H1 (cell line): ENCODE results near the gene SPATA13. TPM values are rescaled to one million over a fixed set of nuclear protein-coding genes. Genes with fewer than 3 reads are reported as not detected.

Experiments
- CTCF ChIA-PET: fragments of 300-600 bp; sonication (Branson Sonifier 250); formaldehyde crosslinking; loops from one replicate; lab custom pipeline; 2021; ENCODE audit not compliant: partially characterized antibody; lab: Charles Lee
- POLR2A ChIA-PET: fragments of 300-600 bp; sonication (Branson Sonifier 250); formaldehyde crosslinking; loops from one replicate; lab custom pipeline; 2021; ENCODE audit warnings: inconsistent platforms; ENCODE audit not compliant: partially characterized antibody; lab: Charles Lee
- DNase-seq, 2 experiments: peaks; one replicate each; pipeline versions ENCODE4 v3.0.0 to v3.0.0-alpha.2; 2010 to 2022; ENCODE audit warnings: low spot score in 2 of 2, low read depth in 1 of 2, mixed read lengths in 1 of 2
- FAIRE-seq: peaks from 2 replicates; lab custom pipeline; 2011; peaks lifted over from hg19 to GRCh38; lab: Jason Lieb, UNC
- H2AFZ ChIP-seq: 2 replicates; pipeline ENCODE4 v1.8.1; 2012; ENCODE audit warnings: low read length, inconsistent platforms
- H2AK5ac ChIP-seq: 2 replicates; pipeline ENCODE4 v1.6.1; 2013; ENCODE audit warnings: low read depth, low read length
- H2BK120ac ChIP-seq: replicated peaks from 2 replicates; pipeline ENCODE3; 2013; ENCODE audit warnings: low read depth, low read length, inconsistent platforms
- H2BK12ac ChIP-seq: 2 replicates; pipeline ENCODE4 v1.6.1; 2013; ENCODE audit warnings: low read depth, low read length
- H2BK15ac ChIP-seq: 2 replicates; pipeline ENCODE4 v1.6.1; 2013; ENCODE audit warnings: low read length
- H2BK20ac ChIP-seq: 2 replicates; pipeline ENCODE4 v1.6.1; 2013; ENCODE audit warnings: low read length
- H2BK5ac ChIP-seq: 2 replicates; pipeline ENCODE4 v1.6.1; 2013; ENCODE audit warnings: low read depth, low read length
- H3K14ac ChIP-seq: 2 replicates; pipeline ENCODE4 v1.6.1; 2013; ENCODE audit warnings: inconsistent platforms; ENCODE audit not compliant: insufficient read length
- H3K18ac ChIP-seq: 2 replicates; pipeline ENCODE4 v1.6.1; 2013; ENCODE audit warnings: low read length; ENCODE audit errors: extremely low read depth
- H3K23ac ChIP-seq: 2 replicates; pipeline ENCODE4 v1.6.1; 2013; ENCODE audit warnings: inconsistent platforms; ENCODE audit not compliant: insufficient read length
- H3K23me2 ChIP-seq: 2 replicates; pipeline ENCODE4 v1.6.1; 2013; ENCODE audit warnings: low read depth, low read length
- H3K27ac ChIP-seq: 2 replicates; pipeline ENCODE4 v1.6.1; 2011; ENCODE audit warnings: low read depth, low read length, inconsistent platforms
- H3K27me3 ChIP-seq, 4 experiments: replicated peaks in 1 of 4; 1 replicate in 1 of 4; 2 replicates in 3 of 4; pipeline versions ENCODE4 v1.6.1 to v1.8.1; 2011 to 2013; ENCODE audit warnings: low read length in 3 of 4, mild to moderate bottlenecking in 3 of 4, inconsistent platforms in 2 of 4, mixed read lengths in 2 of 4, moderate library complexity in 1 of 4; ENCODE audit not compliant: control insufficient read depth in 3 of 4, insufficient read depth in 3 of 4; ENCODE audit errors: extremely low read depth in 1 of 4
- H3K36me3 ChIP-seq, 4 experiments: 2 replicates each; pipeline versions ENCODE4 v1.6.1 to v1.8.1; 2011 to 2013; ENCODE audit warnings: mild to moderate bottlenecking in 4 of 4, low read length in 3 of 4, moderate library complexity in 2 of 4, control low read depth in 1 of 4, inconsistent platforms in 1 of 4; ENCODE audit not compliant: insufficient read depth in 4 of 4, control insufficient read depth in 2 of 4
- H3K4ac ChIP-seq: replicated peaks from 2 replicates; pipeline ENCODE3; 2013; ENCODE audit warnings: low read length, low read depth, mixed read lengths, inconsistent platforms; ENCODE audit not compliant: insufficient read length
- H3K4me1 ChIP-seq, 4 experiments: replicated peaks in 1 of 4; 1 replicate in 1 of 4; 2 replicates in 3 of 4; pipeline versions ENCODE4 v1.6.1 to v1.8.1; 2011 to 2013; ENCODE audit warnings: low read length in 3 of 4, inconsistent platforms in 2 of 4, mixed read lengths in 1 of 4; ENCODE audit not compliant: insufficient read depth in 4 of 4, control insufficient read depth in 3 of 4
- H3K4me2 ChIP-seq, 2 experiments: 2 replicates each; pipeline versions ENCODE4 v1.6.1 to v1.8.1; 2011 to 2013; ENCODE audit warnings: low read depth in 2 of 2, low read length in 2 of 2, control low read depth in 1 of 2, inconsistent platforms in 1 of 2, mild to moderate bottlenecking in 1 of 2; ENCODE audit not compliant: insufficient read depth in 1 of 2
- H3K4me3 ChIP-seq, 4 experiments: fragments of 200-600, 300-600 bp in 1 of 4; sonication (generic), shearing (Covaris generic), sonication (Bioruptor Twin) in 1 of 4; 2 replicates each; pipeline versions ENCODE4 v1.5.1 to v1.8.1; 2011 to 2016; ENCODE audit warnings: low read length in 4 of 4, low read depth in 3 of 4, control low read depth in 2 of 4, inconsistent platforms in 2 of 4, mild to moderate bottlenecking in 2 of 4, mixed read lengths in 1 of 4, moderate library complexity in 1 of 4; ENCODE audit not compliant: insufficient read depth in 2 of 4; ENCODE audit errors: extremely low read depth in 1 of 4
- H3K56ac ChIP-seq: replicated peaks from 2 replicates; pipeline ENCODE3; 2013; ENCODE audit warnings: low read depth, mild to moderate bottlenecking, mixed read lengths, low read length, inconsistent platforms; ENCODE audit not compliant: insufficient read length
- H3K79me1 ChIP-seq: 2 replicates; pipeline ENCODE4 v1.6.1; 2013; ENCODE audit warnings: low read depth, low read length, control low read depth
- H3K79me2 ChIP-seq, 2 experiments: 2 replicates each; pipeline versions ENCODE4 v1.6.1 to v1.8.1; 2012 to 2013; ENCODE audit warnings: low read length in 2 of 2, mild to moderate bottlenecking in 2 of 2, inconsistent platforms in 1 of 2; ENCODE audit not compliant: insufficient read depth in 2 of 2, control insufficient read depth in 1 of 2
- H3K9ac ChIP-seq, 4 experiments: replicated peaks in 1 of 4; 1 replicate in 1 of 4; 2 replicates in 3 of 4; pipeline versions ENCODE4 v1.6.1 to v1.8.1; 2011 to 2013; ENCODE audit warnings: low read depth in 3 of 4, low read length in 3 of 4, control low read depth in 2 of 4, mild to moderate bottlenecking in 2 of 4, moderate library complexity in 2 of 4, inconsistent platforms in 1 of 4; ENCODE audit errors: extremely low read depth in 1 of 4
- H3K9me3 ChIP-seq, 2 experiments: 2 replicates each; pipeline versions ENCODE4 v1.6.1 to v1.8.1; 2012 to 2013; ENCODE audit warnings: mild to moderate bottlenecking in 2 of 2, moderate library complexity in 2 of 2, control low read depth in 1 of 2, inconsistent platforms in 1 of 2, low read depth in 1 of 2, low read length in 1 of 2, mixed read lengths in 1 of 2; ENCODE audit not compliant: insufficient read depth in 2 of 2
- H4K20me1 ChIP-seq, 2 experiments: replicated peaks in 1 of 2; 2 replicates each; pipeline versions ENCODE3 to v1.8.1; 2011 to 2013; ENCODE audit warnings: inconsistent platforms in 2 of 2, low read length in 2 of 2, mild to moderate bottlenecking in 1 of 2; ENCODE audit not compliant: insufficient read depth in 2 of 2, control insufficient read depth in 1 of 2
- H4K5ac ChIP-seq: 2 replicates; pipeline ENCODE4 v1.6.1; 2013; ENCODE audit warnings: low read length, low read depth, mixed read lengths, inconsistent platforms; ENCODE audit not compliant: insufficient read length
- H4K8ac ChIP-seq: 2 replicates; pipeline ENCODE4 v1.8.0; 2013; ENCODE audit warnings: mild to moderate bottlenecking, moderate library complexity, low read length, inconsistent platforms; ENCODE audit not compliant: insufficient read depth; ENCODE audit errors: extremely low read depth
- H4K91ac ChIP-seq: replicated peaks from 2 replicates; pipeline ENCODE3; 2013; ENCODE audit warnings: low read length, mixed read lengths, inconsistent platforms; ENCODE audit not compliant: insufficient read length
- ASH2L ChIP-seq: fragments of 200-600, 300-600 bp; sonication (generic); IDR thresholded peaks from one replicate; pipeline ENCODE4 v1.7.1; 2017; ENCODE audit warnings: low read length
- BCL11A ChIP-seq, 2 experiments: IDR thresholded peaks; one replicate each; pipeline ENCODE4 v1.6.1; 2011; ENCODE audit warnings: low read depth in 2 of 2, low read length in 2 of 2, mild to moderate bottlenecking in 2 of 2
- POU5F1 ChIP-seq: IDR thresholded peaks from 2 replicates; pipeline ENCODE4 v1.6.1; 2011; ENCODE audit warnings: low read depth, mild to moderate bottlenecking, low read length, moderate library complexity
- WGBS, 2 experiments: shearing (Covaris generic) in 1 of 2; methylation state at CpG; one replicate each; pipeline versions ENCODE4 v1.1.6 to v1.1.7; 2013 to 2015; ENCODE audit warnings: low lambda C conversion rate in 2 of 2, mixed read lengths in 2 of 2, inconsistent platforms in 1 of 2, low coverage in 1 of 2, missing lambda C conversion rate in 1 of 2; ENCODE audit not compliant: insufficient replicate concordance in 2 of 2, insufficient coverage in 1 of 2, insufficient read length in 1 of 2; ENCODE audit errors: extremely low coverage in 1 of 2, missing lambda C conversion rate in 1 of 2; 5-methylcytosine and 5-hydroxymethylcytosine counted together
- polyA plus RNA-seq, 7 experiments: library from polyadenylated mRNA; depleted of rRNA in 3 of 7; stranded (reverse) in 5 of 7; unstranded in 2 of 7; fragments of >200 nt in 5 of 7; fragments of 200-250 nt in 2 of 7; gene quantifications; 1 replicate in 5 of 7; 2 replicates in 1 of 7; 4 replicates in 1 of 7; pipeline versions ENCODE4 v1.2.1 to v1.2.3, GENCODE V29; 2011 to 2013; ENCODE audit warnings: missing spikeins in 2 of 7, mixed read lengths in 2 of 7
- total RNA-seq: library from RNA; stranded (reverse); fragmentation: NEBNext Ultra II Directional; extraction: Animal tissue kit (Norgen Biotek cat#: 25700); gene quantifications from 2 replicates; pipeline ENCODE4 v1.2.1, GENCODE V29; 2021

SPATA13 gene
- total and polyA plus RNA-seq, 2 of the 8 experiments (the other 6 are each of a cell fraction or from before 2014, with no cell fraction given), result 12.6 to 30.9 TPM

DNA sequence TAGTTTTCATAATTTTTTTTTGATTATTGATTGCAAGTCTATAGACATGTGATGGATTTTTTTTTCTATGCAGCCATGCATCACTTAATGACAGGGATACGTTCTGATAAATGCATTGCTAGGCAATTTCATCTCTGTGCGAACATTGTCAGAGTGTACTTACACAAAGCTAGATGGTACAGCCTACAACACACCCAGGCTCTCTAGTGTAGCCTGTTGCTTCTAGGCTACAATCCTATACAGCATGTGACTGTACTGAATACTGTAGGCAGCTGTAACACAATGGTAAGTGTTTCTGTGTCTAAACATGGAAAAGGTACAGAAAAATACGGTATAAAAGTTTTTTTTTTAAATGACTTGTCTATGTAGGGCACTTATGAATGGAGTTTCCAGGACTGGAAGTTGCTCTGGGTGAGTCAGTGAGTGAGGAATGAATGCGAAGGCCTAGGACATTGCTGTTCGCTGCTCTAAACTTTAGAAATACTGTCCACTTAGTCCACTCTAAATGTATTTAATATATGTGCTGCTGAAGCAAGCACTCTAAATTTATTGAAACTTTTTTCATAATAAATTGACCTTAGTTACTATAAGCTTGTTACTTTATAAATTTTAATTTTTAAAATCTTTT lies 20.3 kb downstream of the SPATA13 start:
- Histone ChIP-seq H2AFZ (no peak overlapping the region), H3K23ac (no peak overlapping the region), H2BK12ac (no peak overlapping the region), H3K9ac (no peak overlapping the region), H2BK5ac (no peak overlapping the region), H3K4me3 (no peak overlapping the region), H3K4me2 (no peak overlapping the region), H2BK15ac (no peak overlapping the region), H4K8ac (no peak overlapping the region), H3K14ac (no peak overlapping the region), H3K18ac (no peak overlapping the region), H4K20me1 (peaks cover 0 to 4% of the 10 kb centered on the region in 2 experiments), H3K36me3 (no peaks in the 10 kb centered on the region), H3K79me2 (peaks cover 0 to 81% of the 10 kb centered on the region in 2 experiments; a peak in 2 of 4 replicates), H3K27ac (no peak overlapping the region), H3K23me2 (no peaks in the 10 kb centered on the region), H2BK20ac (no peak overlapping the region), H3K79me1 (peaks cover 7% of the 10 kb centered on the region), H3K4ac (no peak overlapping the region), H2BK120ac (no peak overlapping the region), H2AK5ac (no peak overlapping the region), H3K56ac (no peak overlapping the region), H4K91ac (no peak overlapping the region), H3K4me1 (peaks cover 0 to 6% (median 3%) of the 10 kb centered on the region in 4 experiments; a peak in 3 of 7 replicates), H4K5ac (no peak overlapping the region), H3K9me3 (no peaks in the 10 kb centered on the region), H3K27me3 (no peaks in the 10 kb centered on the region)
- WGBS, 2 experiments, result 93% methylated on average over 5 of the region's 5 CpGs; no CpG with 5 or more reads in 1 of the 2 experiments
- POLR2A ChIA-PET, result interaction anchor here (1.5 kb wide), 1 partner anchor 14 kb away, joined by 3 read pairs; no protein-coding TSS in a partner anchor
- CTCF ChIA-PET, result interaction anchor here (1.3 to 1.4 kb wide), 2 partner anchors 18 to 127 kb away, joined by 4 to 6 read pairs; no protein-coding TSS in a partner anchor
- FAIRE-seq, result no peak
- TF ChIP-seq BCL11A (IDR thresholded peaks at IDR 0.05; ENCODE audit: low read depth in 2 of 2, low read length in 2 of 2), result no peak
- no peak for TF ChIP-seq ASH2L
- no peak for TF ChIP-seq POU5F1
- DNase-seq, result peak in 1 of 2 experiments; percentile 1
